ENCODE measurements around the gene EBNA1BP2.
"Not testable (repeated sequence)": the region's sequence is repeated elsewhere in the genome, so short reads cannot be mapped to it uniquely, and the experiment has no call there.

Gene EBNA1BP2

GRCh38 chr1:43119928-43120586 lies 52.0 kb downstream of the EBNA1BP2 start:
- not testable (repeated sequence) for DNase-seq (ENCODE audit: low spot score)

Data from hematopoietic multipotent progenitor cell treated with erythropoietin and hydrocortisone succinate and interleukin-3 and kit ligand, for 15 days (in vitro differentiated cells).